Karpas-422 (cell line): ENCODE data around the gene NPC2. TPM values are rescaled to one million over a fixed set of nuclear protein-coding genes. Genes with fewer than 3 reads are reported as not detected.
A peak's percentile ranks its signal among the peaks of the same experiment; 100 is the strongest.

Experiments used
- DNase-seq: peaks from one replicate; pipeline ENCODE4 v3.0.0-alpha.2; 2015
- H2AFZ ChIP-seq: fragments of 200-600 bp; sonication (generic); 2 replicates; pipeline ENCODE4 v1.6.1; 2014; ENCODE audit warnings: antibody characterized with exemption, low read length, mixed read lengths
- H3K27ac ChIP-seq: fragments of 200-600 bp; sonication (generic); 2 replicates; pipeline ENCODE4 v1.5.1; 2014; ENCODE audit warnings: mild to moderate bottlenecking, low read length, moderate library complexity
- H3K27me3 ChIP-seq: fragments of 200-600 bp; sonication (generic); 2 replicates; pipeline ENCODE4 v1.6.1; 2014; ENCODE audit warnings: low read length, mixed read lengths
- H3K36me3 ChIP-seq: fragments of 200-600 bp; sonication (generic); 2 replicates; pipeline ENCODE4 v1.6.1; 2014; ENCODE audit warnings: low read length, mixed read lengths; ENCODE audit not compliant: insufficient read depth
- H3K4me1 ChIP-seq: fragments of 200-600 bp; sonication (generic); 2 replicates; pipeline ENCODE4 v1.6.1; 2014; ENCODE audit warnings: mild to moderate bottlenecking, low read length, mixed read lengths
- H3K4me2 ChIP-seq: fragments of 200-600 bp; sonication (generic); 2 replicates; pipeline ENCODE4 v1.6.1; 2014; ENCODE audit warnings: low read length, low read depth, mild to moderate bottlenecking; ENCODE audit not compliant: poor library complexity, severe bottlenecking
- H3K4me3 ChIP-seq: fragments of 200-600 bp; sonication (generic); 2 replicates; pipeline ENCODE4 v1.5.1; 2014; ENCODE audit warnings: mild to moderate bottlenecking, antibody characterized with exemption, low read length, mixed read lengths
- H3K79me2 ChIP-seq: fragments of 200-600 bp; sonication (generic); 2 replicates; pipeline ENCODE4 v1.6.1; 2014; ENCODE audit warnings: mild to moderate bottlenecking, low read length, mixed read lengths
- H3K9ac ChIP-seq: fragments of 200-600 bp; sonication (generic); 2 replicates; pipeline ENCODE4 v1.6.0; 2014; ENCODE audit warnings: low read length
- H3K9me2 ChIP-seq: fragments of 200-600 bp; sonication (generic), shearing (Covaris generic); replicated peaks from 2 replicates; pipeline ENCODE4 v1.6.0; 2014; ENCODE audit warnings: mild to moderate bottlenecking, low read length, moderate library complexity; ENCODE audit not compliant: insufficient read depth
- H3K9me3 ChIP-seq: fragments of 300-700, 200-600 bp; sonication (generic); 2 replicates; pipeline ENCODE4 v1.6.1; 2014; ENCODE audit warnings: low read length, mixed read lengths
- H4K20me1 ChIP-seq: fragments of 200-600 bp; sonication (generic); 2 replicates; pipeline ENCODE4 v1.6.1; 2014; ENCODE audit warnings: mild to moderate bottlenecking, antibody characterized with exemption, low read length, low read depth; ENCODE audit not compliant: insufficient read depth
- total RNA-seq: library from RNA; depleted of rRNA; stranded (reverse); fragments of >200 nt; shearing (Covaris generic); gene quantifications from 2 replicates; pipeline ENCODE4 v1.2.3, GENCODE V29; 2014; ENCODE audit warnings: low replicate concordance

The NPC2 gene
- total RNA-seq, 1 experiment from 2014 or later, result 113 TPM

DNA sequence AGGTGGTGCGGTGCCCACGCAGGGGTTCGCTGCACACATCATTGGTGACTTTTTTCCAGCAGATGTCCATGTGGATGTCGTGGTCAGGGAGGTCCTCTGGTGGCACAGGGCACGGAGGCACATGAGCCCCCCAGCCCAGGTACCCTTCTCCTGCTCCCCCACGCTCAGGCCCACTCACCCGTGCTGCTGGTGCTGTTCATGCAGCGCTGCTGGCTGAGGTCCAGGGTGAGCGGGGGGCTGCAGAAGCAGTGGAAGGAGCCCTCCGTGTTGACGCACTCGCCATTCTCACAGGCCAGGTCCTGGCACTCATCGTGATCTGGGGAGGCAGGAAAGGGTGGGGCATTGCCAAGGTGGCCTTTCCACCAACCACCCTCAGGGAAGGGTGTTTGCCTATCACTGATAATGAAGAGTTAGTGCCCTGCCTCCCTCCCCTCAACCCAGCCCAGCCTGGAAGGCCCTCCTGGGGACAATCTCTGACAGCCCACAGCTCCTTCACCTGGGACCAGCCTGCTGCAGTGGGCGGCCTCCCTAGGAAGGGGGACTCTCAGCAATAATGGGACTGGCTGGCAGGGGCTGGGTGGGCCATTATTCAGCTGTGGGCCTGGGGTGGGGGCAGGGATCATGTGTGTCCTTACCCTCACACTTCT is 10.3 kb upstream of the NPC2 start:
- Histone ChIP-seq H3K27ac (no peak overlapping the region), H3K4me1 (peaks cover 24% of the 10 kb centered on the region), H3K9me2 (no peaks in the 10 kb centered on the region), H2AFZ (no peak overlapping the region), H3K9ac (no peak overlapping the region), H3K36me3 (no peaks in the 10 kb centered on the region), H3K79me2 (no peaks in the 10 kb centered on the region), H3K4me2 (no peak overlapping the region), H3K4me3 (no peak overlapping the region), H4K20me1 (peaks cover 3% of the 10 kb centered on the region; the same call in 1 of the 2 replicates), H3K27me3 (no peaks in the 10 kb centered on the region), H3K9me3 (no peaks in the 10 kb centered on the region)
- no peak for DNase-seq

- Histone ChIP-seq H3K4me3 (no peak overlapping the region), H3K9me3 (no peaks in the 10 kb centered on the region), H3K9ac (no peak overlapping the region), H3K9me2 (no peaks in the 10 kb centered on the region), H3K27ac (no peak overlapping the region), H3K27me3 (no peaks in the 10 kb centered on the region), H3K4me2 (no peak overlapping the region), H4K20me1 (peaks cover 3% of the 10 kb centered on the region; the same call in 1 of the 2 replicates), H3K4me1 (peaks cover 19% of the 10 kb centered on the region), H2AFZ (no peak overlapping the region), H3K36me3 (no peaks in the 10 kb centered on the region), H3K79me2 (no peaks in the 10 kb centered on the region)
- peak; percentile 87 for DNase-seq
Measured at GRCh38 chr14:74502236-74503019, 9.3 kb upstream of the NPC2 start.

DNA sequence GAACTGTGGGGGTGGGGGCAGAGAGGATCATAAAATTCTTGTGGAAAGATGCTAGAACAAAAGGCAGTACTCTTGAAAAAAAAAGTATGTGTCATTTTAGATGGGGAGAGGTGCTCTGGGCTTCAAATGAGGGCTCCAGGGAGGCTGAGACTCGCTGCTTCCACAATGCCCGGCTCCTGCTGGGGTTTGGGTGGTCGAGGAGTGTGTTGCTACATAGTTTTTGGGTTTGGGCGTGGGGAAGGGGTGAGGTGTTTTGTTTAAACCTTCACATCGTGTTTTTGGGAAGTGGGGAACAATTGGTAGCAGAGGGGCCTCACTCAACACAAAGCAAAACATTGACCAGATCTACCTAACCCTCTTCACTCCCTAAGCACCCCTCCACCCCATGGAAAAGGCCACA is 8.6 kb upstream of the NPC2 start:
- no peak overlapping the region for H3K9ac ChIP-seq
- peaks cover 3% of the 10 kb centered on the region; the same call in 1 of the 2 replicates for H4K20me1 ChIP-seq
- H3K27me3 ChIP-seq, result no peaks in the 10 kb centered on the region
- no peak overlapping the region for H2AFZ ChIP-seq
- no peak overlapping the region for H3K4me3 ChIP-seq
- DNase-seq, result no peak
- no peak overlapping the region for H3K4me2 ChIP-seq
- peaks cover 11% of the 10 kb centered on the region for H3K4me1 ChIP-seq
- no peak overlapping the region for H3K27ac ChIP-seq
- no peaks in the 10 kb centered on the region for H3K9me2 ChIP-seq
- no peaks in the 10 kb centered on the region for H3K36me3 ChIP-seq
- H3K9me3 ChIP-seq, result no peaks in the 10 kb centered on the region
- no peaks in the 10 kb centered on the region for H3K79me2 ChIP-seq

- no peak overlapping the region for H3K4me3 ChIP-seq
- peaks cover 6% of the 10 kb centered on the region for H3K4me1 ChIP-seq
- H2AFZ ChIP-seq, result no peak overlapping the region
- peak; percentile 68 for DNase-seq
- no peaks in the 10 kb centered on the region for H3K9me3 ChIP-seq
- H3K27ac ChIP-seq, result no peak overlapping the region
- H4K20me1 ChIP-seq, result peaks cover 3% of the 10 kb centered on the region; the same call in 1 of the 2 replicates
- H3K4me2 ChIP-seq, result no peak overlapping the region
- H3K9me2 ChIP-seq, result no peaks in the 10 kb centered on the region
- no peak overlapping the region for H3K9ac ChIP-seq
- H3K36me3 ChIP-seq, result 0 out of 2 replicates have a peak, but pooled peaks cover 1% of the 10 kb centered on the region
- H3K79me2 ChIP-seq, result no peaks in the 10 kb centered on the region
- H3K27me3 ChIP-seq, result no peaks in the 10 kb centered on the region
Measured at GRCh38 chr14:74501135-74501614, 8.1 kb upstream of the NPC2 start.

GRCh38 chr14:74500417-74501134 is 7.5 kb upstream of the NPC2 start:
- no peaks in the 10 kb centered on the region for H3K9me3 ChIP-seq
- no peak overlapping the region for H3K4me3 ChIP-seq
- H3K27ac ChIP-seq, result no peak overlapping the region
- no peak overlapping the region for H2AFZ ChIP-seq
- H3K9ac ChIP-seq, result no peak overlapping the region
- H3K9me2 ChIP-seq, result no peaks in the 10 kb centered on the region
- H3K4me1 ChIP-seq, result peaks cover under 1% of the 10 kb centered on the region; the same call in 1 of the 2 replicates
- H4K20me1 ChIP-seq, result peaks cover 3% of the 10 kb centered on the region; the same call in 1 of the 2 replicates
- H3K79me2 ChIP-seq, result no peaks in the 10 kb centered on the region
- H3K27me3 ChIP-seq, result no peaks in the 10 kb centered on the region
- H3K4me2 ChIP-seq, result no peak overlapping the region
- H3K36me3 ChIP-seq, result 0 out of 2 replicates have a peak, but pooled peaks cover 6% of the 10 kb centered on the region
- no peak for DNase-seq

DNA sequence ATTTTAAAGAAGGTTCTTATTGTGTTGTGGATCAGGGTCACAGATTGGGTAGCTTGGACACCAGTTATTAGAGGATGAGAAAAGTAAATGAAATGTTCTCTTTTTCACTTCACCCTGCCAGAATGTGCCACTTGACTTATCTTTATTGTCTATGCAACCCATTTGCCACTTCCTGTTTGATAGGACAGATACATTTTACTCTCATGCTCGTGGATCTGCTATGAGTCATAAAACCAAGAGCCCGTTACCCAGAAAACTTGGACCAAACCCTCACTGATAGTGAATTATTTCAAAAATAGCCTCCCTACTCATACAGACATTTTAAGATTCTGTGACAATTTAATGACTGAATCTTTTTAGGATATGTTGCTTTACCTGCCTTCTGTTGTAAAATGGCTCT is 2.3 kb upstream of the NPC2 start:
- H3K4me1 ChIP-seq, result peaks cover 28% of the 10 kb centered on the region
- H3K27me3 ChIP-seq, result no peaks in the 10 kb centered on the region
- no peak for DNase-seq
- no peaks in the 10 kb centered on the region for H3K9me2 ChIP-seq
- peaks cover 11% of the 10 kb centered on the region; the same call in 1 of the 2 replicates for H3K36me3 ChIP-seq
- no peaks in the 10 kb centered on the region for H3K9me3 ChIP-seq
- H3K4me2 ChIP-seq, result peak overlapping the region; percentile 88
- no peak overlapping the region for H3K4me3 ChIP-seq
- H3K27ac ChIP-seq, result no peak overlapping the region
- peaks cover 8% of the 10 kb centered on the region; the same call in 1 of the 2 replicates for H3K79me2 ChIP-seq
- no peak overlapping the region for H2AFZ ChIP-seq
- no peak overlapping the region for H3K9ac ChIP-seq
- peaks cover 4% of the 10 kb centered on the region; the same call in 1 of the 2 replicates for H4K20me1 ChIP-seq

DNA sequence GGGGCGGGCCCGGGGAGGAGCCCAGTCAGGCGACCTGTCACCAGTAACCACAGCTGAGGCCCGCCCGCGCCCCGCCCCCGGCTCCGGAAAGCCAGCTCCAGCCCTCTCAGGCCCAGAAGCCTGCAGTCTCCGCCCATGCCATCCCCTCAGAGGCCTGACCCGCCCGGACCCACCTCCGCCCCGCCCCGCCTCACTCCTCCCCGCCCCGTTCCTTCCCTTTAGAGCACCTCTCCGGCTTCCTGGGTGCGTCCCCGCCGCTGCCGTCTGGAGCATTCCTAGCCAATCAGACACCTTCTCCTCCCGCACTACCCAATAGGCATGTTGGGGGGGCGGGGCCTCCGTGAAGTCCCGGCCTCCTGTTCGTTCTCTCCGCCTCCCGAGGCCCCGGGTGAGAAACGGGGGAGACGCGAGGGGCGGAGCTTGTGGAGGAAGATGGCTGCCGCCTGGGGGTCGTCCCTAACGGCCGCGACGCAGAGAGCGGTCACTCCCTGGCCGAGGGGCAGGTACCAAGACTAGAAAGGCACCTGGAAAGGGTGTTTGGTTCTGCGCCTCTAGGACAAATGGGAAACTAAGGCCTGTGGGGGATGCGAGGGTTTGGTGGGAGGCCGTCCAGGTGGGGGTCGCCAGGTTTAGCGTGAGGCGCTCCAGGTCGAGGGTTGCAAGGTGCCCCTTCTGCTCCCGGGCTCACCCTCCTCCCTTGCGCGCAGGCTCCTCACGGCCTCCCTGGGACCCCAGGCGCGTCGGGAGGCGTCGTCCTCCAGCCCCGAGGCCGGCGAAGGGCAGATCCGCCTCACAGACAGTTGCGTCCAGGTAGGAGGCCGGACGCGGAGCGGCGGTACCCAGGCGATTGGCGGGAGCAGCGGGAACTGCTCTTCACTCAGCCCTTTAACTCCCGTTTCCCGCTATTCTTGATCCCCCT is 497 bp upstream of the NPC2 start, which contains the start of gene ISCA2:
TSS of gene ISCA2 (plus strand) at position 423 of the 919 bp plus-strand sequence. CDS start at position 433, 10 bp downstream.
- Histone ChIP-seq H3K79me2 (peaks cover 8% of the 10 kb centered on the region; the same call in 1 of the 2 replicates), H3K4me2 (peak within 1 kb of the TSS; percentile 100), H3K9me3 (no peaks in the 10 kb centered on the region), H3K4me1 (peaks cover 32% of the 10 kb centered on the region), H3K27ac (no peak within 1 kb of the TSS), H2AFZ (peak within 1 kb of the TSS; percentile 100), H3K36me3 (peaks cover 11% of the 10 kb centered on the region; the same call in 1 of the 2 replicates), H4K20me1 (peaks cover 4% of the 10 kb centered on the region; the same call in 1 of the 2 replicates), H3K9me2 (no peaks in the 10 kb centered on the region), H3K27me3 (no peaks in the 10 kb centered on the region), H3K9ac (peak within 1 kb of the TSS; percentile 87), H3K4me3 (peak within 1 kb of the TSS; percentile 91)
- DNase-seq, result peak; percentile 100
